Stimulated activated effector memory CD8-positive, alpha-beta T cell treated with anti-CD3 and anti-CD28 coated beads, Interleukin-12 subunit alpha, Interleukin-12 subunit beta, amount 100 ng/mL, for 72 hours (primary cell): ENCODE data around the gene PTPN13.
"Not testable (repeated sequence)": the region's sequence is repeated elsewhere in the genome, so short reads cannot be mapped to it uniquely, and the experiment has no call there.

Experiments used
- ATAC-seq: fragments of 150-1000 bp; cut with Tn5 transposase; 2 replicates; pipeline ENCODE4 v1.10.0; 2021
- DNase-seq, 2 donors: peaks; one replicate each; pipeline ENCODE4 v3.0.0; 2021 to 2022; ENCODE audit warnings: low spot score in 2 of 2
- H3K27ac Mint-ChIP-seq: one replicate; pipeline ENCODE4 v1.8.0; 2022; ENCODE audit warnings: mild to moderate bottlenecking, mixed read lengths
- H3K36me3 Mint-ChIP-seq: one replicate; pipeline ENCODE4 v1.8.0; 2022; ENCODE audit warnings: mild to moderate bottlenecking, mixed read lengths
- H3K4me1 Mint-ChIP-seq: one replicate; pipeline ENCODE4 v1.8.0; 2022; ENCODE audit warnings: mixed read lengths
- H3K4me3 Mint-ChIP-seq: one replicate; pipeline ENCODE4 v1.8.0; 2022; ENCODE audit warnings: mild to moderate bottlenecking, mixed read lengths
- H3K9me3 Mint-ChIP-seq: one replicate; pipeline ENCODE4 v1.8.0; 2022; ENCODE audit warnings: mixed read lengths

PTPN13 gene

GRCh38 chr4:86688026-86688425 lies 93.9 kb downstream of the PTPN13 start:
- no peak overlapping the region for H3K27ac Mint-ChIP-seq
- no peaks in the 10 kb centered on the region for H3K4me1 Mint-ChIP-seq
- DNase-seq (no peak), ATAC-seq (no peak)
- no peaks in the 10 kb centered on the region for H3K9me3 Mint-ChIP-seq
- H3K4me3 Mint-ChIP-seq = no peak overlapping the region
- H3K36me3 Mint-ChIP-seq = no peaks in the 10 kb centered on the region

- Mint-ChIP-seq H3K27ac (no peak overlapping the region), H3K4me1 (no peaks in the 10 kb centered on the region), H3K9me3 (no peaks in the 10 kb centered on the region), H3K36me3 (no peaks in the 10 kb centered on the region), H3K4me3 (no peak overlapping the region)
- ATAC-seq (no peak), DNase-seq (no peak)
Measured at GRCh38 chr4:86704601-86705000, 110.5 kb downstream of the PTPN13 start.

GRCh38 chr4:86706923-86707597 lies 112.9 kb downstream of the PTPN13 start:
- no peaks in the 10 kb centered on the region for H3K4me1 Mint-ChIP-seq
- no peak overlapping the region for H3K4me3 Mint-ChIP-seq
- no peak for ATAC-seq
- no peaks in the 10 kb centered on the region for H3K9me3 Mint-ChIP-seq
- no peaks in the 10 kb centered on the region for H3K36me3 Mint-ChIP-seq
- no peak for DNase-seq
- no peak overlapping the region for H3K27ac Mint-ChIP-seq

- Mint-ChIP-seq H3K36me3 (peaks cover 16% of the 10 kb centered on the region), H3K27ac (no peak overlapping the region), H3K9me3 (no peaks in the 10 kb centered on the region), H3K4me3 (no peak overlapping the region), H3K4me1 (no peaks in the 10 kb centered on the region)
- DNase-seq (no peak), ATAC-seq (no peak)
Measured at GRCh38 chr4:86717651-86718050, 123.5 kb downstream of the PTPN13 start.

- Mint-ChIP-seq H3K4me3 (no peak overlapping the region), H3K4me1 (no peaks in the 10 kb centered on the region), H3K36me3 (peaks cover 20% of the 10 kb centered on the region), H3K9me3 (no peaks in the 10 kb centered on the region), H3K27ac (no peak overlapping the region)
- ATAC-seq (no peak), DNase-seq (no peak)
Measured at GRCh38 chr4:86718152-86718551, 124.0 kb downstream of the PTPN13 start.

- ATAC-seq = not testable (repeated sequence)
- H3K36me3 Mint-ChIP-seq = peaks cover 20% of the 10 kb centered on the region
Measured at GRCh38 chr4:86719149-86719548, 125.0 kb downstream of the PTPN13 start.

GRCh38 chr4:86720508-86721068 lies 126.5 kb downstream of the PTPN13 start:
- H3K9me3 Mint-ChIP-seq = no peaks in the 10 kb centered on the region
- no peak overlapping the region for H3K4me3 Mint-ChIP-seq
- no peaks in the 10 kb centered on the region for H3K4me1 Mint-ChIP-seq
- H3K27ac Mint-ChIP-seq = no peak overlapping the region
- H3K36me3 Mint-ChIP-seq = peaks cover 20% of the 10 kb centered on the region
- DNase-seq = no peak
- peak; percentile 39 for ATAC-seq

More at GRCh38 chr4:86719149-86719548, 125.0 kb downstream of the PTPN13 start:
- H3K4me1 Mint-ChIP-seq, DNase-seq, H3K27ac Mint-ChIP-seq, H3K4me3 Mint-ChIP-seq, H3K9me3 Mint-ChIP-seq: not testable (repeated sequence)

- DNase-seq (no peak), ATAC-seq (no peak)
- H3K4me1 Mint-ChIP-seq = no peaks in the 10 kb centered on the region
- H3K9me3 Mint-ChIP-seq = peaks cover 3% of the 10 kb centered on the region
- H3K36me3 Mint-ChIP-seq = peaks cover 20% of the 10 kb centered on the region
- no peak overlapping the region for H3K4me3 Mint-ChIP-seq
- peak overlapping the region; percentile 61 for H3K27ac Mint-ChIP-seq
Measured at GRCh38 chr4:86721412-86721811, 127.3 kb downstream of the PTPN13 start.

- H3K36me3 Mint-ChIP-seq = no peaks in the 10 kb centered on the region
- DNase-seq (no peak), ATAC-seq (peak; percentile 83)
- peak overlapping the region; percentile 21 for H3K4me3 Mint-ChIP-seq
- H3K9me3 Mint-ChIP-seq = peaks cover 17% of the 10 kb centered on the region
- no peak overlapping the region for H3K27ac Mint-ChIP-seq
- H3K4me1 Mint-ChIP-seq = peaks cover 5% of the 10 kb centered on the region
Measured at GRCh38 chr4:86730310-86730709, 136.2 kb downstream of the PTPN13 start.

GRCh38 chr4:86737244-86737643 lies 143.1 kb downstream of the PTPN13 start:
- Mint-ChIP-seq H3K9me3 (no peaks in the 10 kb centered on the region), H3K4me3 (no peak overlapping the region), H3K27ac (no peak overlapping the region), H3K4me1 (no peaks in the 10 kb centered on the region), H3K36me3 (no peaks in the 10 kb centered on the region)
- DNase-seq (no peak), ATAC-seq (no peak)

GRCh38 chr4:86741846-86742245 lies 147.7 kb downstream of the PTPN13 start:
- ATAC-seq (no peak), DNase-seq (no peak)
- Mint-ChIP-seq H3K4me3 (no peak overlapping the region), H3K27ac (no peak overlapping the region), H3K36me3 (no peaks in the 10 kb centered on the region), H3K4me1 (no peaks in the 10 kb centered on the region), H3K9me3 (no peaks in the 10 kb centered on the region)

GRCh38 chr4:86744570-86744969 lies 150.5 kb downstream of the PTPN13 start:
- no peak for ATAC-seq
- no peaks in the 10 kb centered on the region for H3K9me3 Mint-ChIP-seq
- H3K27ac Mint-ChIP-seq = no peak overlapping the region
- H3K4me1 Mint-ChIP-seq = no peaks in the 10 kb centered on the region
- no peak for DNase-seq
- no peak overlapping the region for H3K4me3 Mint-ChIP-seq
- H3K36me3 Mint-ChIP-seq = no peaks in the 10 kb centered on the region

GRCh38 chr4:86749121-86749520 lies 155.0 kb downstream of the PTPN13 start:
- H3K4me1 Mint-ChIP-seq = no peaks in the 10 kb centered on the region
- ATAC-seq (no peak), DNase-seq (no peak)
- H3K4me3 Mint-ChIP-seq = no peak overlapping the region
- no peaks in the 10 kb centered on the region for H3K9me3 Mint-ChIP-seq
- H3K36me3 Mint-ChIP-seq = peaks cover 5% of the 10 kb centered on the region
- no peak overlapping the region for H3K27ac Mint-ChIP-seq

- peak; percentile 69 for ATAC-seq
- H3K4me1 Mint-ChIP-seq = no peaks in the 10 kb centered on the region
- no peak for DNase-seq
- no peak overlapping the region for H3K4me3 Mint-ChIP-seq
- no peak overlapping the region for H3K27ac Mint-ChIP-seq
- H3K9me3 Mint-ChIP-seq = no peaks in the 10 kb centered on the region
- peaks cover 5% of the 10 kb centered on the region for H3K36me3 Mint-ChIP-seq
Measured at GRCh38 chr4:86755388-86755787, 161.3 kb downstream of the PTPN13 start.

GRCh38 chr4:86757468-86757867 lies 163.4 kb downstream of the PTPN13 start:
- ATAC-seq = no peak
- H3K4me3 Mint-ChIP-seq = no peak overlapping the region
- H3K4me1 Mint-ChIP-seq = no peaks in the 10 kb centered on the region
- DNase-seq = no peak
- H3K27ac Mint-ChIP-seq = no peak overlapping the region
- no peaks in the 10 kb centered on the region for H3K9me3 Mint-ChIP-seq
- H3K36me3 Mint-ChIP-seq = no peaks in the 10 kb centered on the region

GRCh38 chr4:86759298-86759697 lies 165.2 kb downstream of the PTPN13 start:
- Mint-ChIP-seq H3K9me3 (no peaks in the 10 kb centered on the region), H3K27ac (no peak overlapping the region), H3K4me1 (no peaks in the 10 kb centered on the region), H3K4me3 (no peak overlapping the region), H3K36me3 (no peaks in the 10 kb centered on the region)
- DNase-seq (no peak), ATAC-seq (no peak)
